ENCODE results near the gene CYP2B6.

GRCh38 chr19:41023193-41023592 is 32.1 kb downstream of the CYP2B6 start:
- no peak for TF ChIP-seq CTCF (IDR thresholded peaks at IDR 0.05; ENCODE audit: extremely low read depth in 1 of 2, insufficient read depth in 1 of 2, low read depth in 1 of 2, low read length in 2 of 2)
- TF ChIP-seq, protein P1, sequence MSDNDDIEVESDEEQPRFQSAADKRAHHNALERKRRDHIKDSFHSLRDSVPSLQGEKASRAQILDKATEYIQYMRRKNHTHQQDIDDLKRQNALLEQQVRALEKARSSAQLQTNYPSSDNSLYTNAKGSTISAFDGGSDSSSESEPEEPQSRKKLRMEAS (IDR thresholded peaks at IDR 0.05; ENCODE audit: insufficient read depth, insufficient read length), result no peak
- TF ChIP-seq POLR2AphosphoS5 (IDR thresholded peaks at IDR 0.05; ENCODE audit: insufficient read depth, low read depth, low read length), result no peak

Measured in endothelial cell of umbilical vein (primary cell).